HEK293 (cell line): ENCODE results near the gene CTAGE1.

Experiments used
- CTCF ChIP-seq: fragments of 450-650 bp; formaldehyde crosslinking; IDR thresholded peaks from 2 replicates; pipeline ENCODE4 v1.5.1; 2016; ENCODE audit warnings: missing biosample characterization, missing genetic modification characterization
- KLF7 ChIP-seq: fragments of 450-650 bp; formaldehyde crosslinking; IDR thresholded peaks from 2 replicates; pipeline ENCODE4 v1.5.1; 2016; ENCODE audit warnings: missing biosample characterization, missing genetic modification characterization, borderline replicate concordance
- ZNF266 ChIP-seq: fragments of 450-650 bp; formaldehyde crosslinking; IDR thresholded peaks from 2 replicates; pipeline ENCODE4 v1.5.1; 2016; ENCODE audit warnings: missing biosample characterization, missing genetic modification characterization, low read depth
- ZNF398 ChIP-seq: fragments of 450-650 bp; formaldehyde crosslinking; IDR thresholded peaks from 2 replicates; pipeline ENCODE4 v1.5.1; 2017; ENCODE audit warnings: missing biosample characterization, missing genetic modification characterization
- ZNF501 ChIP-seq: fragments of 450-650 bp; formaldehyde crosslinking; IDR thresholded peaks from 2 replicates; pipeline ENCODE4 v1.5.1; 2016; ENCODE audit warnings: missing biosample characterization, missing genetic modification characterization
- ZNF514 ChIP-seq: fragments of 450-650 bp; formaldehyde crosslinking; IDR thresholded peaks from 2 replicates; pipeline ENCODE4 v1.5.1; 2016; ENCODE audit warnings: missing biosample characterization, missing genetic modification characterization
- ZNF558 ChIP-seq: fragments of 450-650 bp; formaldehyde crosslinking; IDR thresholded peaks from 2 replicates; pipeline ENCODE4 v1.5.1; 2016; ENCODE audit warnings: missing biosample characterization, missing genetic modification characterization
- ZNF677 ChIP-seq: fragments of 450-650 bp; IDR thresholded peaks from 2 replicates; pipeline ENCODE4 v1.5.0; 2018; ENCODE audit warnings: missing biosample characterization, mild to moderate bottlenecking, missing genetic modification characterization, moderate library complexity

- TF ChIP-seq CTCF (tag by site-specific recombination) (no peak), ZNF558 (tag by site-specific recombination) (no peak), ZNF266 (no peak), ZNF677 (no peak), ZNF501 (no peak), ZNF514 (tag by site-specific recombination) (no peak), KLF7 (tag by site-specific recombination) (no peak), ZNF398 (no peak)
Observed at GRCh38 chr18:22422909-22423548, 5.3 kb upstream of the CTAGE1 start.
